Activated T-helper 2 cell treated with anti-CD3 and anti-CD28 coated beads, Interferon-gamma antibody, Interleukin-2, Interleukin-4, amounts not matched to agents 10 μg/mL and 5 μg/mL and 100 μg/mL, durations not matched to agents 14 hours and 24 hours and 36 hours (primary cell): Measurements from ENCODE around the gene NOS1AP. TPM values are rescaled to one million over a fixed set of nuclear protein-coding genes. Genes with fewer than 3 reads are reported as not detected.

Experiments
- DNase-seq: peaks from one replicate; pipeline ENCODE4 v3.0.0; 2021; ENCODE audit warnings: low spot score
- H3K27ac Mint-ChIP-seq: one replicate; pipeline ENCODE4 v1.8.0; 2021; ENCODE audit warnings: mixed read lengths
- H3K27me3 Mint-ChIP-seq: one replicate; pipeline ENCODE4 v1.8.0; 2021; ENCODE audit warnings: low read depth, mixed read lengths
- H3K36me3 Mint-ChIP-seq: one replicate; pipeline ENCODE4 v1.8.0; 2021; ENCODE audit warnings: low read depth, mixed read lengths
- H3K4me1 Mint-ChIP-seq: one replicate; pipeline ENCODE4 v1.8.0; 2021; ENCODE audit warnings: low read depth, mixed read lengths
- H3K4me3 Mint-ChIP-seq: one replicate; pipeline ENCODE4 v1.8.0; 2021; ENCODE audit warnings: low read depth, mild to moderate bottlenecking, moderate library complexity, mixed read lengths
- H3K9me3 Mint-ChIP-seq: one replicate; pipeline ENCODE4 v1.8.0; 2021; ENCODE audit warnings: mixed read lengths
- intact Hi-C: fragments of 100-400 bp; cut with micrococcal nuclease; formaldehyde crosslinking; loops from one replicate; pipeline ENCODE4 v1.15.1; 2023
- total RNA-seq: library from RNA; stranded (reverse); gene quantifications from 2 replicates; pipeline ENCODE4 v1.2.3, GENCODE V29; 2022

The NOS1AP gene
- total RNA-seq: not detected in 2 replicates

DNA sequence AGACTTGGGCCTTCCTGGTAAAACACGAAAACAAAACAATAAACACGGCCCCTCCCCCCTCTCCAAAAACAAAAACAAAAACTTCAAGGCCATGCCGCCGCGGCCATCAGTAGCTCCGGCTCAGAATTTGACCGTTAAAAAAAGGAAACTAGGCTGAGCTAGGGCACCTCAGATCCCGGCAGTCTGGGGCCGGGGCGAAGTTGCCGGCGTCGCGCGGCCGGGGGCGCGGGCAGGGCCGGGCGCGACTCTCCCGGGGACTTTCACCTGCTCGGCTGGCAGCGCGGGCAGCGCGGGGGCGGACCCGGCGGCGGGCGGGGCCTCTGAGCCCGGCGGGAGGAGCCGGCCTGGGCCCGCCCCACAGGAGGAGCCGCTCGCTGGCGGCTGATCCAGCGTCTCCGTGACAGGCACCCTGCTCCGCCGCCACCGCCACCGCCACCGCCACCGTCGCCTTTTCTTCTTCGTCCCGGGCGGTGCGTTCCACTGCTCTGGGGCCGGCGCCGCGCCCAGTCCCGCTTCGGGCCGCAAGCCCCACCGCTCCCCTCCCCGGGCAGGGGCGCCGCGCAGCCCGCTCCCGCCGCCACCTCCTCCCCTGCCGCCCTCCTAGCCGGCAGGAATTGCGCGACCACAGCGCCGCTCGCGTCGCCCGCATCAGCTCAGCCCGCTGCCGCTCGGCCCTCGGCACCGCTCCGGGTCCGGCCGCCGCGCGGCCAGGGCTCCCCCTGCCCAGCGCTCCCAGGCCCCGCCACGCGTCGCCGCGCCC lies at the start of gene NOS1AP:
Gene NOS1AP, plus strand, starts transcription at position 358 of the 760 bp plus-strand sequence. CDS start 487 bp downstream, outside the sequence.
- intact Hi-C loops: no loop called here
- no peaks in the 10 kb centered on the region for H3K36me3 Mint-ChIP-seq

DNA sequence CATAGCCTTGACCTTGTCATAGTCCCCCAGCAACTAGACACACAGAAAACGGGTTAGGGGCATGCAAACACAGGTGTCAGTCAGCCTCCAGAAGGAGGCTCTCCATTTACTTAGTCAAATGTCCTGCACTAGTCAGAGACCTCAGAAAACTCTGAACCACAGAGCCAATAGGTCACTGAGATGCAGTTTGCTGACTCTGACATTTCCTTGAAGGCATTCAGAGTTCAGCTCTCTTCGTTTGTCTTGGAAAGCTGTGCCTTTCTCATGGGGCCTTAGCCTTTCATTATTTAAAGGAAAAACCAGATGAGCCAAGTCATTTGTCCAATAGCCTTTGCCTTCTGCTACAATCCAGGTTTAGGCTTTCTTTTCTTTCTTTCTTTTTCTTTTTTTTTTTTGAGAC lies 49.3 kb upstream of the NOS1AP start:
- Mint-ChIP-seq H3K27me3 (peaks cover 33% of the 10 kb centered on the region), H3K9me3 (no peaks in the 10 kb centered on the region), H3K36me3 (no peaks in the 10 kb centered on the region), H3K4me1 (peaks cover 7% of the 10 kb centered on the region), H3K27ac (no peak overlapping the region), H3K4me3 (no peak overlapping the region)
- DNase-seq: no peak
- intact Hi-C loops: loop anchor here (5.0 kb wide), 1 partner anchor 58 kb away; no protein-coding TSS in a partner anchor

More for the DNA sequence above, at the start of gene NOS1AP:
- Mint-ChIP-seq H3K27ac (no peak within 1 kb of the TSS), H3K4me1 (peaks cover 12% of the 10 kb centered on the region), H3K4me3 (peak within 1 kb of the TSS; percentile 76), H3K27me3 (peaks cover 67% of the 10 kb centered on the region), H3K9me3 (no peaks in the 10 kb centered on the region)
- peak; percentile 74 for DNase-seq

DNA sequence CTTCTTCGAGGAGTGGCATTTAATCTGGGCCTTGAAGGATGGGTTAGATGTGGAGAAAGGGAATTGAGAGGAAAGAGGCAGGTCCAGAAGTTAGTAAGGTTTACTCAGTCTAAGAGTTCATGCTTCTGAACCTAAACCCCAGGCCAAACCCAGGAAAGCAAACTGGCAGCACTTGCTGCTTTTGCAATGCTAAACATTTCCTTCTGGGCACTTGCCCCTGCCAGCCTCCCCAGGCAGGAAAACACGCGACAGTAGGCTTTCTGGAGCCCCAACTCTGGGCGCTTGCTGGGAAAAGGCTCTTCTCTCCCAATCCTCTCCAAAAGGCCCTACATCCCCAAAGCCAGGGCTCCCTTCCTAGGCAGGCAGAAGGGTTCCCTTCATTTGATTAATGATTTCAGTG lies 48.4 kb upstream of the NOS1AP start:
- no peak overlapping the region for H3K27ac Mint-ChIP-seq
- peaks cover 41% of the 10 kb centered on the region for H3K27me3 Mint-ChIP-seq
- no peak for DNase-seq
- no peaks in the 10 kb centered on the region for H3K9me3 Mint-ChIP-seq
- intact Hi-C loops: loop anchor here (5.0 kb wide), 1 partner anchor 59 kb away; no protein-coding TSS in a partner anchor
- H3K36me3 Mint-ChIP-seq: no peaks in the 10 kb centered on the region
- H3K4me1 Mint-ChIP-seq: peaks cover 7% of the 10 kb centered on the region
- no peak overlapping the region for H3K4me3 Mint-ChIP-seq

DNA sequence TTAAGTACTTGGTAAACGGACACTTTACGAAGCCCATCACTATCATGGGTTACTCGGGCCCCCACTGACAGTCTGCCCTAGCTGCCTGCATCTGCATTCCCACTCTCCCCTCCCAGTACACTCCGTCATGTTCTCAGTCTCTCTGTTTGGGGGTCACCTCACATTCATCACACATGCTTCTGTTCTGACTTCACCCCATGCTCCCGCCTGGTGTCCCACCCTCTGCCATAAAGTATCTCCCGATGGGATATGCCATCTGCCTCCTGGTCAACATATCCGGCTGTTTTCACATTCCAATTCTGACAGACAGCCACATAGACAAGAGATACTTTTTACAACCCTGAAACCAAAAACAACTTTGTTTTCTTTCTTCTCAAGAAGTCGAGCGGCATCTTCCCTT lies 46.9 kb upstream of the NOS1AP start:
- H3K4me1 Mint-ChIP-seq: peaks cover 7% of the 10 kb centered on the region
- H3K27me3 Mint-ChIP-seq: peaks cover 48% of the 10 kb centered on the region
- no peak overlapping the region for H3K27ac Mint-ChIP-seq
- H3K36me3 Mint-ChIP-seq: no peaks in the 10 kb centered on the region
- no peaks in the 10 kb centered on the region for H3K9me3 Mint-ChIP-seq
- peak overlapping the region; percentile 89 for H3K4me3 Mint-ChIP-seq
- intact Hi-C loops: loop anchor here (5.0 kb wide), 1 partner anchor 60 kb away; no protein-coding TSS in a partner anchor
- DNase-seq: no peak

DNA sequence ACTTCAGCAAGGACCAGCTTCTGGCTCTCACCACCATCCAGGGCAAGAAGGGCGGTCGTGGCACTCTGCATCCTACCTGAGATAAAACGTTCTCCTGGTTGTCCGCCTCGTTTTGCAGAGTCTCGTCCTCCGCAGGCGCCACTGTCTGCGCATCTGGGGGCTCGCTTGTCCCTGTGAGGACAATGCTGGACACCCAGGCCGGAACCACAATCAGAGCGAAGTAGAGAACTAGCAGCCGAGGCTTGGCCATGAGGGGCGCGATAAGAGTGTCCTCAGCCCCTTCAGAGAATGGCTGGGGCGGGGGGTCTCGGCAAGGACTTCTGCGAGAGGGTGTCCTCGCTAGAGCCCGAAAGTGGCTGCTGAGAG lies 46.3 kb upstream of the NOS1AP start:
- Mint-ChIP-seq H3K27ac (no peak overlapping the region), H3K27me3 (peaks cover 52% of the 10 kb centered on the region), H3K36me3 (no peaks in the 10 kb centered on the region), H3K4me1 (peaks cover 7% of the 10 kb centered on the region), H3K9me3 (no peaks in the 10 kb centered on the region), H3K4me3 (peak overlapping the region; percentile 89)
- no peak for DNase-seq
- intact Hi-C loops: loop anchor here (5.0 kb wide), 1 partner anchor 61 kb away; no protein-coding TSS in a partner anchor

DNA sequence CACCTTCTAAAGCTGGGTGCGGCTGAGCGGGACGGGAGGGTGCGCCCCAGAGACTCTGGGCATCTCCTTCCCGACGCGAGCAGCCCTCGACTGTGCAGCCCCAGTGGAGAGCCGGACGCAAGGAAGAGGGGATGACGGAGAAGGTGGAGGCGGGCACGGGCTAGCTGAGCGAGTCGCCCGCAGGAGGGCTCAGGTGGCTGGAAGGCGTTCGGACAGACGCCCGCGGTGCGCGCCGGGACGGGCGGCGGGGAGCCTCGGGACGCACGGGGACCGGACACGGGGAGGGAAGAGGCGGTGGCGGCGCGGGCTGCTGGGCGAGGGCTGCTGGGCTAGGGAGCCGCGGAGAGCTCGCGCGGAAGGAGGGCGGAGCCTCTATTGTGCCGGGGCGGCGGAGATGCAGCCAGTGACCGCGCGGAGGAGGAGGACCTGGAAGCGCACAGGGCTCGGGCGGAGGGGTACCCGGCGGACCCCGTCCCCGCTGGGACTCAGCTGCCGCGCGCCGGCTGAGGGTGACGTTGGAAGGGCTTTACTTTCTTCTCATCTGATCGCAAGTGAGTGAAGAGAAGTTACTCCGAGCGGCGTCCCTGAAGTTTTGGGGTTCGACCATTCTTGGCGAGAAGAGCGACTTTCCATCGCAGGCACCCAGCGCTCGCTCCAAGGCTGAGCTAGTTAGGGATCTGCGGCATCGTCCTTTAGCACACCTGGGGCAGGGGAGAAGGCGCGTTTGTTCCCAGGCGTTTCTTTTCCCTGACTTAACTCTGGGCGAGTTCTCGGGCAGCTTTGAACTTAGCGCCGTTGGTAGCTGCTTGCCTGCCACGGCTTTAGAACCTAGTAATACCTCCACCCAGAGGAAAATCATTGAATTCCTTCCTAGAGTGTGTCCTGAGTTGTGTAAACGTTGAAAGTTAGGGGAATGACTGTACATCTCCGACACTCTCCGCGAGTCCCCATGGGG lies 45.7 kb upstream of the NOS1AP start, which contains the start of gene OLFML2B:
Gene OLFML2B, minus strand, starts transcription at position 323 of the 955 bp plus-strand sequence. CDS start 439 bp downstream, outside the sequence.
- Mint-ChIP-seq H3K4me3 (peak within 1 kb of the TSS; percentile 89), H3K9me3 (no peaks in the 10 kb centered on the region), H3K27me3 (peaks cover 58% of the 10 kb centered on the region), H3K27ac (no peak within 1 kb of the TSS), H3K4me1 (peaks cover 7% of the 10 kb centered on the region), H3K36me3 (no peaks in the 10 kb centered on the region)
- peak; percentile 56 for DNase-seq
- intact Hi-C loops: loop anchor here (5.0 kb wide), 1 partner anchor 62 kb away; no protein-coding TSS in a partner anchor

DNA sequence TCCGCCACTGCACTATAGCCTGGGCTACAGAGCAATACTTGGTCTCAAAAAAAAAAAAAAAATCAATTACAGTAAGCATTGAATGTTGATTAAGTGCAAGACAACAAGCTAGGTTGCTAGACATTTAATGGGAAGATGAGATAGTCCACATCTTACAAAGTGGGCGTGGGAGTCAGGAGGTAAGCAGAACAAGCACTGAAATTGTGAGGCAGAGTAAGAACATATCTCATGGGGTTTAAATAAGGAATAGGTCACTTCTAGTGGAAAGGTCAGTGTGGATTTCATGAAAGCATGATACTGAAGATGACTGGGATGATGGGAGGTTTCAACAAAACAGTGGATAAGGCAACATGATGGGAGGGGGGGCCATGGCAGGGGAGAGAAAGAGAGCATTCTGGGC lies 44.0 kb upstream of the NOS1AP start:
- DNase-seq: no peak
- intact Hi-C loops: no loop called here

DNA sequence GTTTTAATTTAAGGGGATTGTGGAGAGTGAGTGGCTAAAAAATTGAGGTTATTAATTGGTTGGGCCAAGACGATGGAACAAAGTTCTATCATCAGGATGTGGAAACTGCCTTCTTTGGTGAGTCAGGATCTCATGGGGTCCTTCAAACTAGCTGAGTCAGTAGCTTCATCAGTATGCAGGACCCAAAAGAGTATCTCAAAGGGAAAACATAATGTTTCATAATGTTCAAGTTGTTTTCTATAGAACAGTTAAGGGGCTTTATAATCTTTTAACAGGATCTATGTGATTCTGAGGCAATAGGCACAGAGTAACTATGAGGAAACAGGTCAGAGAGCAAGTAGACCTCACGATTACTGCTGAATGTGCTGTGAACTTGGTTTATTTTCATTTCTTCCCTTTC lies 42.6 kb upstream of the NOS1AP start:
- Mint-ChIP-seq H3K4me1 (peaks cover 7% of the 10 kb centered on the region), H3K27me3 (peaks cover 58% of the 10 kb centered on the region), H3K27ac (no peak overlapping the region), H3K36me3 (no peaks in the 10 kb centered on the region), H3K4me3 (no peak overlapping the region), H3K9me3 (no peaks in the 10 kb centered on the region)
- intact Hi-C loops: no loop called here
- no peak for DNase-seq

More for the DNA sequence above, 44.0 kb upstream of the NOS1AP start:
- Mint-ChIP-seq H3K27me3 (peaks cover 63% of the 10 kb centered on the region), H3K9me3 (no peaks in the 10 kb centered on the region), H3K36me3 (no peaks in the 10 kb centered on the region), H3K4me1 (peaks cover 7% of the 10 kb centered on the region), H3K4me3 (no peak overlapping the region), H3K27ac (no peak overlapping the region)

DNA sequence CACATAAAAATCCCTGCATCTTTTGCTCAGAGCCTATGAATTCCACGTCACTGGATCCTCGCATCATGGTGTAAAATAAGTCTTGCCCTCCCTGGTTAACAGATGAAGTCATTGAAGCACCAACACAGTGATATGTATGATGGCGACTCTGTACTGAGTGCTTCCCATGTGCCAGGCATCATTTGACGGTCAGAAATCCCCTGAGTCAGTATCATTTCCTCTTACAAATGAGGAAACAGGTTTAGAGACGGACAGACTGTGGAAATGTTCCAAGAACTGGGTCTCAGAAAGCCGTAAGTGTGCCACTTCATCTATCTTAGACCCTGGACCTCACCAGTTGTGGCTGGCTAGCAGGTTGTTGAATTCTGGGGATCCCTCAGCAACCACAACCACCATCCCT lies 40.8 kb upstream of the NOS1AP start:
- Mint-ChIP-seq H3K4me1 (peaks cover 7% of the 10 kb centered on the region), H3K36me3 (no peaks in the 10 kb centered on the region), H3K4me3 (no peak overlapping the region), H3K9me3 (no peaks in the 10 kb centered on the region), H3K27me3 (peaks cover 53% of the 10 kb centered on the region), H3K27ac (no peak overlapping the region)
- intact Hi-C loops: no loop called here
- no peak for DNase-seq

DNA sequence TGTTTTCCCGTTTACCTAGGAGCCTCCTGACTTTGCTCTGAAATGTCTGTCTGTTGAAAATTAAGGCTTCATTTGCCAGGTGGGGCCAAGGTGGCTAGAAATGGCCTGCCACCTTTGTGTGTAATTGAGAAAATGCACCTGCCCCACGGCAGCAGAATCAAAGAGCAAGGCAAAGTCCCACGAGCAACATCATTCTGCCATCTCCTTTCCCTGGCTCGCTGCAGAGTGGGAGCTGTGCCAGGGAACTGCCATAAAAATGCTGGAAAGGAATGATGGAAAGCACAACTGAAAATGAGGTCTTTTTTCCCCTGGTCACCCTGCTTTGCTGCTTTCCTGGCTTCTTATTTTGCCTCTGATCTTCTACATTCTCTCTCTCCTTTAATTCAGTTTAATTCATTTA lies 40.3 kb upstream of the NOS1AP start:
- H3K36me3 Mint-ChIP-seq: no peaks in the 10 kb centered on the region
- H3K27ac Mint-ChIP-seq: no peak overlapping the region
- no peak for DNase-seq
- H3K27me3 Mint-ChIP-seq: peaks cover 54% of the 10 kb centered on the region
- H3K4me3 Mint-ChIP-seq: no peak overlapping the region
- peaks cover 5% of the 10 kb centered on the region for H3K4me1 Mint-ChIP-seq
- intact Hi-C loops: no loop called here
- H3K9me3 Mint-ChIP-seq: no peaks in the 10 kb centered on the region

DNA sequence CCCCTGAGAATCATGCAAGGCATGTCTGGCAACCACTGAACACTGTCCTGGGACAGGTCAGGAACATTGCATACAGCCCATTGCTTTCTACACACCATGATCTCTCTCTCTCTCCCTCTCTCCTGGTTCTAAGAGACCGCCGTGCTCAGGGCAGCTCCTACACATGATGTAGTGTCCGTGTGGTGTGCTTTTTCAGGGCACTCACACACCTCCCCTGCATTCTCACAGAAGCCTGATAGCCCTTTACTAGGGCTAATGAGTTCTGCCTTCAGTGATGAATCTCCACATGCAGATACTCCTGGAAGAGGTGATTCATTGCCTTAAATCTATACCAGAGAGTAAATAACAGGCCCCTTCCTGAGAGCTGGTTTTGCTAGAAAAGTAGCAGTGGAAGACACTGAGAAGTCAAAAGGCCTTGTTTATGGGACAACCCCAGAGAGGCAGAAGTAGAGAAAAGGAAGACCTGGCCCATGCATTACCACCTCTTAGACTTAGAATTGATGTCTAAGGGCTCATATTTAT lies 38.7 kb upstream of the NOS1AP start:
- Mint-ChIP-seq H3K4me3 (no peak overlapping the region), H3K36me3 (no peaks in the 10 kb centered on the region), H3K27me3 (peaks cover 46% of the 10 kb centered on the region), H3K27ac (no peak overlapping the region), H3K4me1 (peaks cover 3% of the 10 kb centered on the region), H3K9me3 (no peaks in the 10 kb centered on the region)
- intact Hi-C loops: loop anchor here (10.0 kb wide), 2 partner anchors 266 to 546 kb away; partner anchors contain the start of gene ATF6
- DNase-seq: no peak

DNA sequence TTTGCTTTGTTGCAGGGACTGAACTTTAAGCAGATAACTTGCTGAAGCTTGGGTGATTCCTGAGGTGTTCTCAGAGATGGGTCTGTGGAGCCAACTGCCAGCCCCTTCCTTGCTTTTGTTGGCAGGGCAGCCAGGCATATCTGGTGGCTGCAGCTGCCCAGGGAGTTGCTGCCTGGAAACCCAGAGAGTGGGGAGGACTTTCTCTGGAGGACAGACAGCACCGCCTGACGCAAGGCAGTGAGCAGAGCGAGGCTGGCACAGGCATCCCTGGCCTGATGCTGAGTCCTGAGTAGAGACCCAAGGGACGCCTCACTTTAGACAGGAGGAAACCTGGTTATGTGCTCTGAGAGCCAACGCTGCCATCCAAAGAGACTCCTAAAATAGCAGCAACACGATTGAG lies 36.1 kb upstream of the NOS1AP start:
- intact Hi-C loops: loop anchor here (10.0 kb wide), 2 partner anchors 269 to 549 kb away; partner anchors contain the start of gene ATF6
- H3K36me3 Mint-ChIP-seq: no peaks in the 10 kb centered on the region
- peaks cover 5% of the 10 kb centered on the region for H3K4me1 Mint-ChIP-seq
- H3K27me3 Mint-ChIP-seq: peaks cover 27% of the 10 kb centered on the region
- no peaks in the 10 kb centered on the region for H3K9me3 Mint-ChIP-seq
- H3K27ac Mint-ChIP-seq: no peak overlapping the region
- H3K4me3 Mint-ChIP-seq: no peak overlapping the region
- DNase-seq: no peak
